H9 (cell line): ENCODE data around the gene TMEM235. TPM values are rescaled to one million over a fixed set of nuclear protein-coding genes. Genes with fewer than 3 reads are reported as not detected.

Experiments used
- DNase-seq: peaks from one replicate; pipeline ENCODE4 v3.0.0-alpha.2; 2017
- H2AFZ ChIP-seq: one replicate; pipeline ENCODE4 v1.6.1; 2013; ENCODE audit warnings: mild to moderate bottlenecking, low read length, control low read depth, moderate library complexity
- H2AK5ac ChIP-seq: 2 replicates; pipeline ENCODE4 v1.6.1; 2013; ENCODE audit warnings: low read length, control low read depth, mixed read lengths; ENCODE audit not compliant: insufficient read length
- H2BK120ac ChIP-seq: one replicate; pipeline ENCODE4 v1.6.1; 2013; ENCODE audit warnings: low read depth, mild to moderate bottlenecking, low read length, control low read depth, inconsistent platforms; ENCODE audit not compliant: poor library complexity, severe bottlenecking
- H2BK12ac ChIP-seq: 2 replicates; pipeline ENCODE4 v1.6.1; 2013; ENCODE audit warnings: low read length, control low read depth, mixed read lengths, low read depth; ENCODE audit not compliant: insufficient read length
- H2BK15ac ChIP-seq: 2 replicates; pipeline ENCODE4 v1.6.1; 2013; ENCODE audit warnings: low read depth, low read length, control low read depth
- H2BK20ac ChIP-seq: one replicate; pipeline ENCODE4 v1.6.1; 2013; ENCODE audit warnings: low read depth, mild to moderate bottlenecking, low read length, control low read depth, inconsistent platforms; ENCODE audit not compliant: poor library complexity, severe bottlenecking
- H2BK5ac ChIP-seq: 2 replicates; pipeline ENCODE4 v1.6.1; 2013; ENCODE audit warnings: low read length, control low read depth, mixed read lengths; ENCODE audit not compliant: insufficient read length
- H3K14ac ChIP-seq: 2 replicates; pipeline ENCODE4 v1.6.1; 2013; ENCODE audit warnings: low read length, control low read depth; ENCODE audit not compliant: insufficient read depth
- H3K18ac ChIP-seq: 2 replicates; pipeline ENCODE4 v1.6.1; 2013; ENCODE audit warnings: low read depth, mild to moderate bottlenecking, mixed read lengths, low read length, control low read depth; ENCODE audit not compliant: insufficient read length
- H3K23ac ChIP-seq: 2 replicates; pipeline ENCODE4 v1.6.1; 2013; ENCODE audit warnings: low read length, control low read depth, mixed read lengths, low read depth; ENCODE audit not compliant: insufficient read length
- H3K23me2 ChIP-seq: 2 replicates; pipeline ENCODE4 v1.6.1; 2013; ENCODE audit warnings: low read depth, mild to moderate bottlenecking, mixed read lengths, low read length, control low read depth; ENCODE audit not compliant: insufficient read length, poor library complexity, severe bottlenecking
- H3K27ac ChIP-seq: 2 replicates; pipeline ENCODE4 v1.5.1; 2013; ENCODE audit warnings: low read length, control low read depth, mixed read lengths, low read depth; ENCODE audit not compliant: insufficient read length
- H3K27me3 ChIP-seq: 2 replicates; pipeline ENCODE4 v1.6.1; 2013; ENCODE audit warnings: low read length, control low read depth, inconsistent platforms; ENCODE audit not compliant: insufficient read depth
- H3K4ac ChIP-seq: 2 replicates; pipeline ENCODE4 v1.6.1; 2013; ENCODE audit warnings: low read depth, mild to moderate bottlenecking, control low read depth, inconsistent platforms, low read length, moderate library complexity
- H3K4me1 ChIP-seq: 2 replicates; pipeline ENCODE4 v1.6.1; 2013; ENCODE audit warnings: low read length, control low read depth, inconsistent platforms; ENCODE audit not compliant: insufficient read depth
- H3K4me2 ChIP-seq: 2 replicates; pipeline ENCODE4 v1.6.1; 2013; ENCODE audit warnings: low read length, control low read depth, mixed read lengths; ENCODE audit not compliant: insufficient read length, insufficient read depth
- H3K56ac ChIP-seq: 2 replicates; pipeline ENCODE4 v1.6.1; 2013; ENCODE audit warnings: low read depth, mild to moderate bottlenecking, mixed read lengths, low read length, control low read depth; ENCODE audit not compliant: insufficient read length
- H3K79me1 ChIP-seq: 2 replicates; pipeline ENCODE4 v1.6.1; 2013; ENCODE audit warnings: low read depth, mild to moderate bottlenecking, moderate library complexity, low read length, control low read depth, inconsistent platforms; ENCODE audit not compliant: insufficient read depth, poor library complexity, severe bottlenecking
- H3K79me2 ChIP-seq: 2 replicates; pipeline ENCODE4 v1.6.1; 2013; ENCODE audit warnings: low read length, control low read depth, inconsistent platforms; ENCODE audit not compliant: insufficient read depth
- H3K9ac ChIP-seq: 2 replicates; pipeline ENCODE4 v1.6.1; 2013; ENCODE audit warnings: low read length, control low read depth, mixed read lengths; ENCODE audit not compliant: insufficient read length; ENCODE audit errors: extremely low read depth
- H3K9me3 ChIP-seq: one replicate; pipeline ENCODE4 v1.6.1; 2013; ENCODE audit warnings: low read depth, low read length, inconsistent platforms; ENCODE audit not compliant: control insufficient read depth
- H3T11ph ChIP-seq: one replicate; pipeline ENCODE4 v1.6.1; 2013; ENCODE audit warnings: mild to moderate bottlenecking, low read length, control low read depth, inconsistent platforms
- H4K20me1 ChIP-seq: one replicate; pipeline ENCODE4 v1.6.1; 2013; ENCODE audit not compliant: control insufficient read depth, insufficient read length, insufficient read depth
- H4K5ac ChIP-seq: 2 replicates; pipeline ENCODE4 v1.6.1; 2013; ENCODE audit warnings: low read depth, mild to moderate bottlenecking, mixed read lengths, low read length, control low read depth; ENCODE audit not compliant: insufficient read length
- H4K8ac ChIP-seq: replicated peaks from 2 replicates; pipeline ENCODE4 v1.6.1; 2013; ENCODE audit warnings: low read length, control low read depth, mixed read lengths, low read depth; ENCODE audit not compliant: insufficient read length
- H4K91ac ChIP-seq: 2 replicates; pipeline ENCODE4 v1.6.1; 2013; ENCODE audit warnings: low read depth, mild to moderate bottlenecking, moderate library complexity, mixed read lengths, low read length, control low read depth; ENCODE audit not compliant: insufficient read length
- H3K27ac Mint-ChIP-seq, 3 experiments: 2 replicates in 2 of 3; 3 replicates in 1 of 3; pipeline ENCODE4 v1.8.0; 2020 to 2021; ENCODE audit warnings: mixed read lengths in 3 of 3, mild to moderate bottlenecking in 1 of 3, moderate library complexity in 1 of 3
- H3K27me3 Mint-ChIP-seq: 2 replicates; pipeline ENCODE4 v1.8.0; 2021; ENCODE audit warnings: low read depth, mild to moderate bottlenecking, moderate library complexity, mixed read lengths
- H3K36me3 Mint-ChIP-seq, 3 experiments: 2 replicates in 2 of 3; 3 replicates in 1 of 3; pipeline ENCODE4 v1.8.0; 2020 to 2021; ENCODE audit warnings: low read depth in 3 of 3, mixed read lengths in 3 of 3; ENCODE audit not compliant: insufficient read depth in 1 of 3
- H3K4me1 Mint-ChIP-seq, 2 experiments: 2 replicates each; pipeline ENCODE4 v1.8.0; 2020; ENCODE audit warnings: mixed read lengths in 2 of 2
- H3K4me3 Mint-ChIP-seq, 2 experiments: 2 replicates in 1 of 2; 3 replicates in 1 of 2; pipeline ENCODE4 v1.8.0; 2020 to 2021; ENCODE audit warnings: mild to moderate bottlenecking in 2 of 2, mixed read lengths in 2 of 2, moderate library complexity in 1 of 2
- H3K9me3 Mint-ChIP-seq, 2 experiments: 2 replicates in 1 of 2; 3 replicates in 1 of 2; pipeline ENCODE4 v1.8.0; 2020; ENCODE audit warnings: mild to moderate bottlenecking in 2 of 2, mixed read lengths in 2 of 2, moderate library complexity in 1 of 2
- CTCF ChIP-seq: fragments of 200-600 bp; sonication (generic); conservative IDR thresholded peaks from 3 replicates; pipeline ENCODE4 v1.8.0; 2021; ENCODE audit warnings: antibody characterized with exemption, mild to moderate bottlenecking
- WGBS: extraction: QIAGEN DNeasy Blood & Tissue Kit; methylation state at CpG from one replicate; pipeline ENCODE4 v1.1.7; 2013; ENCODE audit warnings: missing lambda C conversion rate, low lambda C conversion rate, mixed read lengths; ENCODE audit not compliant: insufficient read length; ENCODE audit errors: extremely low coverage; 5-methylcytosine and 5-hydroxymethylcytosine counted together
- total RNA-seq: library from RNA; stranded (reverse); gene quantifications from 2 replicates; pipeline ENCODE4 v1.2.1, GENCODE V29; 2021

TMEM235 gene
- total RNA-seq, 1 experiment from 2014 or later = 0.28 TPM

DNA sequence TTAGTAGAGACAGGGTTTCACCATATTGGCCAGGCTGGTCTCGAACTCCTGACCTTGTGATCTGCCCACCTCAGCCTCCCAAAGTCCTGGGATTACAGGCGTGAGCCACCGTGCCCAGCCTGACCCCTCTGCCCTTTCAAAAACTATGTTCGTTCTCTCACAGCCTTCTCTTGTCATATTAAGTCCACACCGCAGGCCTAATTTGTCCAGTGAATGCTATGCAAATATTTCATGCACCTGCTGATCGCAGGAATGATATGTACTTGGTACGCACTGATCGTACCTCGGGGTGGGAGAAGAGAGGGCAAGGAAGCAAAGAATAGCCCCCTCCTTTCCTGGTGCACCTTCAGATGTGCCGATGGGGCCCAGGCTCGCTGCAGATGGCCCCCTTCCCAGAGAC is 20.4 kb upstream of the TMEM235 start:
- Histone ChIP-seq H3K4ac (no peak overlapping the region), H2BK15ac (no peak overlapping the region), H4K5ac (no peak overlapping the region), H3K27me3 (no peaks in the 10 kb centered on the region), H3K14ac (no peak overlapping the region), H4K91ac (no peak overlapping the region), H2AFZ (no peak overlapping the region), H3K23ac (no peak overlapping the region), H3K23me2 (peaks cover 8% of the 10 kb centered on the region), H3K79me1 (peaks cover 5% of the 10 kb centered on the region), H4K20me1 (no peaks in the 10 kb centered on the region), H2AK5ac (no peak overlapping the region), H3K27ac (no peak overlapping the region), H3K18ac (no peak overlapping the region), H3K9ac (no peak overlapping the region), H3T11ph (no peak overlapping the region), H3K9me3 (no peaks in the 10 kb centered on the region), H2BK120ac (no peak overlapping the region), H4K8ac (no peak overlapping the region), H2BK12ac (no peak overlapping the region), H2BK5ac (no peak overlapping the region), H3K4me2 (no peak overlapping the region), H3K4me1 (no peaks in the 10 kb centered on the region), H3K56ac (no peak overlapping the region), H2BK20ac (no peak overlapping the region), H3K79me2 (peaks cover 9% of the 10 kb centered on the region; the same call in 1 of the 2 replicates)
- H3K4me3 Mint-ChIP-seq = no peak overlapping the region
- no peak overlapping the region for H3K27ac Mint-ChIP-seq
- no peak for DNase-seq
- H3K36me3 Mint-ChIP-seq = peaks cover 6 to 16% (median 12%) of the 10 kb centered on the region in 3 experiments; a peak in 5 of 7 replicates
- WGBS = no CpG with 5 or more reads among the region's 11 CpGs
- H3K4me1 Mint-ChIP-seq = peaks cover 5% of the 10 kb centered on the region in 2 experiments
- no peaks in the 10 kb centered on the region for H3K9me3 Mint-ChIP-seq
- H3K27me3 Mint-ChIP-seq = peaks cover 13% of the 10 kb centered on the region
- TF ChIP-seq CTCF = no peak
